ENCODE results near the gene ZNF740.
A peak's percentile ranks its signal among the peaks of the same experiment; 100 is the strongest.
"Not testable (repeated sequence)": the region's sequence is repeated elsewhere in the genome, so short reads cannot be mapped to it uniquely, and the experiment has no call there.

Gene ZNF740

GRCh38 chr12:53194973-53195372, 14.5 kb downstream of the ZNF740 start:
- DNase-seq (ENCODE audit: low read depth in 2 of 2) = no peak

DNA sequence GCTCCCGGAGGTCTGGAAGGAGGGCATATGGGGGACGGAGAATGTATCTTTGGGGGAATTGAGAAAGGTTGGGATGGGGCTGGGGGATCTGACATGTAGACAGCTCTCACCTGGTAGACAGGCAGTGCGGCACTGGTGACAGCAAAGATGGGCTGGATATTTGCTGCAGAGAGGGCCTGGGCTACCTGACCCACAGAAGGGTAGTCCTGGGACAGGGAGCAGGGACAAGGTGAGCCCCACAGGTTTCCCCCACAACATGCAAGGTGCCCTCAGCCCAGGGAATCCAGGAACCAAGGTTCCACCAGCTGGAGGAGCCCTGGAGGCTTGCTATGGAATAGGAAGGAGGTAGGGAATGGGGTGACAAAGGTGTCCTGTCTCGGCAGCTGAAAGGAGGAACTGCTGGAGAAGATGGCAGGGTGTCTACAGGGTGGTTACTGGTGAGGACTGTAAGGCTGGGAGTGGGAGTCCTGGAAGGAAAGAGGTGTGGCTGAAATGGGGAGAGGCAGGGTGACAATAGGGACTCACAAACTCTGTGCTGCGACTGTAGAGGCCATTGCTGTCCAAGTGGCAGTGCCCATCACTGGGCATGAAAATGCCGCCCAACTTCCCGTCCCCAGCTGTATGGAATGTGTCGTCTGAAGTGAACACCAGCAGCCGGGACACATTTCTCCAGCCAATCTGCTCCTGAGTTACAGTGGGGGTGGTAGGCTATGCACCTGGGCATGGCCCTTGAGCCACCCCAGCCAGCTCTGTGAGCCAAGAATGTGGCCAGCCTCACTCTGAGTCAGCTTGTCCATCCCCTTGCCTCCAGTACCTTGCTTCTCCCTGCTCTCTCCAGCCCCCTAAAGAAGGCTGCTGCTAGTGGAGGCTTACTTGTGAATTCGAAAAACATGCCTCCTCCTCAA, 15.2 kb downstream of the ZNF740 start:
- DNase-seq (ENCODE audit: low read depth in 2 of 2) = no peak

GRCh38 chr12:53196486-53196885, 16.0 kb downstream of the ZNF740 start:
- DNase-seq (ENCODE audit: low read depth in 2 of 2) = no peak

DNA sequence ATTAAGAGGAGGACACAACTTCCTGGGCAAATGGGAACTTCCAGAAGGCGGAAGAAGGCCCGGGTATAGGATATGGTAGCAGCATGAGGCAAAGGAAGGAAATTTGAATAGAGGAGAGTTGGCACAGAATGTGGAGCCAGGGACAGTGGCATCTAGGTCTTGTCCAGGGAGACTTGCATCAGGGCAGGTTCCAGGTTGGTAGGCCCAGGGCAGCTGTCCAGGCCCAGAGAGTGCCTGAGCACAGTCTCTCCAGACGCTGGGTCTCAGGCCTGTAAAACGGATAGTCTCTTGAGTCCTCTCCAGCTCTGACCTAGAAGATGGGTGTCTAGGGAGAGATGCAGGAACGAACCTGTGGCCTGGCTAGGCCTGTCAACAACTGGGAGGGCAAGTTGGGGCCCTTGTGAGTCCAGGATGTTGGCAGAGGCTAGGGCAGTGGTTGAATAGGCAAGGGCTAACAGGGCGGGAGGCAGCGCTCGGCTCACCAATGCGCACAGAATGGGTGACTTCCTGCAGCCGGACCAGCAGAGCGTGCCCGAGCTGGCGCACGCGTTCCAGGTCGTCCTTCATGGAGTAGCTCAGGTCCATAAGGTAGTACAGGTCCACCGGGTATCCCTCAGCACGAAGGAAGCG, 16.6 kb downstream of the ZNF740 start:
- DNase-seq (ENCODE audit: low read depth in 2 of 2) = no peak

- no peak for DNase-seq (ENCODE audit: low read depth in 2 of 2)
These were observed 18.1 kb downstream of the ZNF740 start for GRCh38 chr12:53198486-53199110.

- no peak for DNase-seq (ENCODE audit: low read depth in 2 of 2)
These were observed 19.2 kb downstream of the ZNF740 start for GRCh38 chr12:53199700-53200099.

GRCh38 chr12:53200107-53200457, 19.6 kb downstream of the ZNF740 start:
- DNase-seq (ENCODE audit: low read depth in 2 of 2) = no peak

GRCh38 chr12:53200458-53201176, 20.1 kb downstream of the ZNF740 start:
- no peak for DNase-seq (ENCODE audit: low read depth in 2 of 2)

- DNase-seq (ENCODE audit: low read depth in 2 of 2) = no peak
These were observed 20.6 kb downstream of the ZNF740 start for GRCh38 chr12:53201177-53201541.

DNA sequence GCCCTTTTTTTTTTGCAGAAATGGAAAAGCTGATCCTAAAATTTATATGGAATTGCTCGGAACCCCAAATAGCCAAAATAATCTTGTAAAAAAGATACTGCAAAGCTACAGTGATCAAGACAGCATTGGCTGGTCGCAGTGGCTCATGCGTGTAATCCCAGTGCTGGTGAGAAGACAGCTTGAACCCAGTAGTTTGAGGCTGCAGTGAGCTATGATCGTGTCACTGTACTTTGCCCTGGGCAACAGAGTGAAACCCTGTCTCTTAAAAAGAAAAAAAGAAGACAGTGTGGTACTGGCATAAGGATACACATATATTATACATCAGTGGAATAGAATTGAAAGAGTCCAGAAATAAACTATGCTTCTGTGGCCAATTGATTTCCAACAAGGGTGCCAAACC, 21.1 kb downstream of the ZNF740 start:
- no peak for DNase-seq (ENCODE audit: low read depth in 2 of 2)

GRCh38 chr12:53202316-53202715, 21.8 kb downstream of the ZNF740 start:
- not testable (repeated sequence) for DNase-seq (ENCODE audit: low read depth in 2 of 2)

DNA sequence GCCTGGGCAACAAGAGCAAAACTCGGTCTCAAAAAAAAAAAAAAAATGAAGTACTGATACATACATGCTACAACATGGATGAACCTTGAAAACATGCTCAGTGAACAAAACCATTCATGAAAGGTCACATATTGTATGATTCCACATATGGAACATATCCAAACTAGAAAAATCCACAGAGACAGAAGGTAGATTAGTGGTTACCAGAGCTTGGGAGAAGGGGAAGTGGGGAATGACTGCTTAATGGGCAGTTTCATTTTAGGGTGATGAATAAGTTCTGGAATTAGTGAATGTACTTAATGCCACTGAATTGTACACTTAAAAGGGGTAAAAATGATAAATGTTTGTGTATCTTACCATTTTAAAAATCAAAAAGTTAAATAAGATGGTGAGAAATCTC, 23.8 kb downstream of the ZNF740 start:
- DNase-seq (ENCODE audit: low read depth in 2 of 2) = no peak

GRCh38 chr12:53205747-53206419, 25.4 kb downstream of the ZNF740 start:
- peak in 1 of 2 donors; percentile 50 for DNase-seq (ENCODE audit: low read depth in 2 of 2)

- peak; percentile 50 to 51 for DNase-seq (ENCODE audit: low read depth in 2 of 2)
These were observed 26.5 kb downstream of the ZNF740 start, which contains the start of gene ITGB7 for GRCh38 chr12:53207042-53207441. TSS of gene ITGB7 (minus strand) at chr12:53207251. CDS start at chr12:53200443, 6,808 bp downstream.

GRCh38 chr12:53208435-53208834, 27.9 kb downstream of the ZNF740 start:
- no peak for DNase-seq (ENCODE audit: low read depth in 2 of 2)

GRCh38 chr12:53208877-53209463, 28.4 kb downstream of the ZNF740 start:
- DNase-seq (ENCODE audit: low read depth in 2 of 2) = no peak

DNA sequence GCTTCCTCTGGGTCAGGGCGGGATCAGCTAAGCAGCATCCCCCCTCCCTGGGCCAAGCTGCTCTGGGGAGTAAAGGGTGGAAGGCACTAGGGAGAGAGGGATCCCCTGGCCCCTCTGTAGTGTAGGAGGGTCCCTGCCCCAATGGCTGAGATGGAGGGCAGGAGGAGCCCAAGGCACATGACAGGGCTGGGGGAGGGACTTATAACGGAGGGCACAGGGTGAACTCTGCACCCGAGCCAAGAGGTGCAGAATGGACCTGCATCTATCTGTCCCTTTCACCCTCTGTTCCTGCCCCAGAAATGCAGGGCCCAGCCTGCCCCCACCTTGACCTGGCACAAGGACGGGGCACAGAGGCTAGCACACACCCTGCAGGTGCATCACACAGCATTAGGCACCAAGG, 30.3 kb downstream of the ZNF740 start:
- no peak for DNase-seq (ENCODE audit: low read depth in 2 of 2)

DNA sequence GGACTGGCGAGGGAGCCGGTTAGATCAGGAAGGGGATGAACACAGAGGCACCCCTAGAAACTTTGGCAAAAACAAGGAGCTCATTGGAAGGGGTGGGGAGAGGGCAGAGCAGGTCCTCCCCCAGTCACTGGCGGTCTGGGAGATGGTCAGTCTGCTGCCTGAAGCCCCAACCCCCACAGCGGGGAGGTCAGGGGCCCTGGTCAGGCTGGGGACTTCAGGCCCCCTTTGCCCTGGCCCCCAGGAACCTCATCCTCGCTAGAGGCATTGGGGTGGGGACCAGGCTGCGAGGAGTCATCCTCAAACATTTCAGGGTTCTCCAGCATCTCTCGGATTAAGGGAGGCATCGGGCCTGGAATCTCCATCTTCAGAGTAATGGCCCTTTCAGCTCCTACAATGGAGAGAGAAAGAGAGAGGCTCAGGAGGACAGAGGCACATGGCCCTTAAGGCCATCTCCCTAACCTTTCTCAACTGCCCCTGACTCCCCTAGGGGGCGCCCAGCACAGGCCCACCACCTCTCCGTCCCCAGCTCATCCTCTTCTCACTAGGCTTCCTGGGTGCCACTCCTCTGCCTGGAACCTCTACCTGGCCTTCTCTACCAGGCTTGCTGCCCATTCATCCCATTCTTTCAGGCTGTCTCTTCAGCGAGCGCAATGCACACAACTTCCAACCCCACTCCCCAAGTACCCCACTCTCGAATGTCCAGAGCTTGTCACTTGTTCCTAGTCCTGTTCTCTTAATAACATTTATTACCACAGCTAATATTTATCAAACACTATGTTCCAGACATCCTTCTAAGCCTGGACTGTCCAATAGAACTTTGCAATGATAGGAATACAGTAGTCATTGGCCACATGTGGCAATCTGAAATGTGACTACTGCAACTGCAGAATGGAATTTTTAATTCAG, 31.2 kb downstream of the ZNF740 start:
- DNase-seq (ENCODE audit: low read depth in 2 of 2) = no peak

DNA sequence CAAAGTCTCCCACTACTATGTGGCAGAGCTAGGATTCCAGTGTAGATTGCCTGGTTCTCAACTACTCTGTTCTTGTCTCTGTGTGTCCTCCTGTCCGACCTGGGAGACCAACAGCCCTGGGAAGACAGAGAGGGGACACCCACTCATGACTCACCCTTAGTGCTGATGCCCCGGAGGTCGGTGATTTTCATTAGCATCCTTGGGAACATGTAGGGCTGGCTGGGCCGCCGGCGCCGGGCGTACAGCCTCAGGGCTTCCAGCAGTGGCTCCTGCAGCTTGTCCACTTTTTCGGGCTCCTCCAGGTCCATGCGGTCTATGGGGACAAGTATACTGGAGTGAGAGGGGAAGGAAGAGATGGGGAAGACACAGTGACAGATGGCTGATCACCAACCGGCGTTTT, 32.4 kb downstream of the ZNF740 start:
- no peak for DNase-seq (ENCODE audit: low read depth in 2 of 2)

DNA sequence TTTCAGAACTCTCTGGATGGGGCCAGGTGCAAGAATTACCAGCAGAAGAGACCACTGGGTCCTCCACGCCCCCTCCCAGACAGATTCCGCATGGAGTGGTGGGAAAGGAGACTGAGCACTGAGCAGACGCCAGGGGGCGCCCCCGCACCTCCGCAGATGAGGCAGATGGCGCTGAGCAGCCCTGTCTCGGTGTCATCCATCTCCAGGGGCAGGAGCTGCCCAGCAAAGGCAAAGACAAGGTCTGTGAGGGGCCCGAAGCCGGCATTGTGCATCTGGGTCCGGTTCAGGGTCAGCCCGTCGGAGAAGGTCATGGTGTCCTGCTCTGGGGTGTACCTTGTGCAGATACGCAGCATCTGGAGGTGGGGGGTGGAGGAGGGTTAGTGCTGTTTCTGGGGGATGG, 32.8 kb downstream of the ZNF740 start:
- DNase-seq (ENCODE audit: low read depth in 2 of 2) = peak; percentile 65 to 73

Data from stimulated activated CD8-positive, alpha-beta memory T cell treated with anti-CD3 and anti-CD28 coated beads, Interleukin-7, amount 100 ng/mL, for 4 hours (primary cell).